GM23338 (cell line): ENCODE measurements around the gene ZNF519. TPM values are rescaled to one million over a fixed set of nuclear protein-coding genes. Genes with fewer than 3 reads are reported as not detected.

Experiments
- ATAC-seq: fragments of 200-7000 bp; cut with Tn5 transposase; 3 replicates; pipeline ENCODE4 v1.9.1; 2020
- DNase-seq: peaks from one replicate; pipeline ENCODE4 v3.0.0-alpha.2; 2015; ENCODE audit warnings: low spot score
- H2AFZ ChIP-seq: fragments of 200-600 bp; sonication (generic); 2 replicates; pipeline ENCODE4 v1.8.0; 2016; ENCODE audit warnings: antibody characterized with exemption, mild to moderate bottlenecking, moderate library complexity
- H3F3A ChIP-seq: fragments of 200-600 bp; sonication (generic); replicated peaks from 2 replicates; pipeline ENCODE4 v1.8.0; 2017; ENCODE audit warnings: antibody characterized with exemption, mixed run types, low read depth
- H3K27ac ChIP-seq: fragments of 200-600 bp; sonication (generic); 2 replicates; pipeline ENCODE4 v1.6.1; 2016; ENCODE audit warnings: low read depth
- H3K27me3 ChIP-seq: fragments of 200-600 bp; sonication (generic); 2 replicates; pipeline ENCODE4 v1.8.0; 2016; ENCODE audit warnings: mild to moderate bottlenecking, mixed run types, moderate library complexity; ENCODE audit not compliant: insufficient read depth
- H3K36me3 ChIP-seq: fragments of 200-600 bp; sonication (generic); 2 replicates; pipeline ENCODE4 v1.8.0; 2016; ENCODE audit warnings: mild to moderate bottlenecking; ENCODE audit not compliant: insufficient read depth
- H3K4me1 ChIP-seq: fragments of 200-600 bp; sonication (generic); 2 replicates; pipeline ENCODE4 v1.8.0; 2016; ENCODE audit warnings: mild to moderate bottlenecking, moderate library complexity; ENCODE audit not compliant: insufficient read depth
- H3K4me2 ChIP-seq: fragments of 200-600 bp; sonication (generic); 2 replicates; pipeline ENCODE4 v1.7.1; 2017; ENCODE audit warnings: mixed run types
- H3K4me3 ChIP-seq: fragments of 200-600 bp; sonication (generic); 2 replicates; pipeline ENCODE4 v1.6.1; 2016; ENCODE audit warnings: mixed run types
- H3K79me2 ChIP-seq: fragments of 200-600 bp; sonication (generic); replicated peaks from 2 replicates; pipeline ENCODE4 v1.8.0; 2017; ENCODE audit warnings: mild to moderate bottlenecking; ENCODE audit not compliant: insufficient read depth
- H3K9me2 ChIP-seq: fragments of 200-600 bp; sonication (generic); 2 replicates; pipeline ENCODE4 v1.8.0; 2017; ENCODE audit not compliant: insufficient read depth
- H4K20me1 ChIP-seq: fragments of 200-600 bp; sonication (generic); replicated peaks from 2 replicates; pipeline ENCODE4 v1.8.0; 2017; ENCODE audit warnings: mild to moderate bottlenecking; ENCODE audit not compliant: insufficient read depth
- H3K27ac Mint-ChIP-seq: 2 replicates; pipeline ENCODE4 v1.8.0; 2020; ENCODE audit warnings: inconsistent platforms, mild to moderate bottlenecking, moderate library complexity, mixed read lengths
- H3K27me3 Mint-ChIP-seq: 3 replicates; pipeline ENCODE4 v1.8.0; 2022; ENCODE audit warnings: low read depth, mild to moderate bottlenecking, moderate library complexity, mixed read lengths, inconsistent platforms; ENCODE audit not compliant: insufficient read depth, poor library complexity
- H3K36me3 Mint-ChIP-seq: 3 replicates; pipeline ENCODE4 v1.8.0; 2021; ENCODE audit warnings: low read depth, mild to moderate bottlenecking, inconsistent platforms, moderate library complexity, mixed read lengths
- H3K4me1 Mint-ChIP-seq: 3 replicates; pipeline ENCODE4 v1.8.0; 2020; ENCODE audit warnings: mild to moderate bottlenecking, inconsistent platforms, mixed read lengths
- H3K4me3 Mint-ChIP-seq: 3 replicates; pipeline ENCODE4 v1.8.0; 2021; ENCODE audit warnings: moderate library complexity, mild to moderate bottlenecking, inconsistent platforms, mixed read lengths
- H3K9me3 Mint-ChIP-seq: 3 replicates; pipeline ENCODE4 v1.8.0; 2020; ENCODE audit warnings: moderate library complexity, mild to moderate bottlenecking, inconsistent platforms, mixed read lengths
- CREB1 ChIP-seq: fragments of 250-450 bp; sonication (Bioruptor Pico); IDR thresholded peaks from 2 replicates; pipeline ENCODE4 v1.5.0; 2020; ENCODE audit warnings: low read depth, mild to moderate bottlenecking, moderate library complexity
- NANOG ChIP-seq: IDR thresholded peaks from 2 replicates; pipeline ENCODE4 v1.6.1; 2016; ENCODE audit warnings: antibody characterized with exemption, borderline replicate concordance
- POLR2AphosphoS5 ChIP-seq: IDR thresholded peaks from 2 replicates; pipeline ENCODE4 v1.6.1; 2016; ENCODE audit warnings: antibody characterized with exemption, low read depth
- REST ChIP-seq: IDR thresholded peaks from one replicate; pipeline ENCODE4 v1.6.1; 2018; ENCODE audit warnings: antibody characterized with exemption; ENCODE audit not compliant: unreplicated experiment
- ZNF114 ChIP-seq: fragments of 250-450 bp; sonication (Bioruptor Pico); IDR thresholded peaks from 2 replicates; pipeline ENCODE4 v1.5.0; 2020; ENCODE audit warnings: mild to moderate bottlenecking, moderate library complexity
- ZNF331 ChIP-seq: fragments of 250-450 bp; sonication (Bioruptor Pico); IDR thresholded peaks from 2 replicates; pipeline ENCODE4 v1.5.0; 2020; ENCODE audit warnings: low read depth, mild to moderate bottlenecking, moderate library complexity
- ZNF462 ChIP-seq: fragments of 250-450 bp; sonication (Bioruptor Pico); IDR thresholded peaks from 2 replicates; pipeline ENCODE4 v1.5.0; 2020; ENCODE audit warnings: mild to moderate bottlenecking, moderate library complexity
- polyA plus RNA-seq: library from polyadenylated mRNA; unstranded; fragments of >200 nt; fragmentation: Nextera tagmentation; extraction: Ambion mirVana; gene quantifications from 2 replicates; pipeline ENCODE4 v1.2.1, GENCODE V29; 2016
- total RNA-seq: library from RNA; depleted of rRNA; stranded (reverse); fragments of >200 nt; shearing (Covaris generic); gene quantifications from 2 replicates; pipeline ENCODE4 v1.2.3, GENCODE V29; 2014
- TF ChIP-seq, protein P1 (sequence below), 2 experiments: fragments of 200-600 bp in 1 of 2; sonication (generic) in 1 of 2; conservative IDR thresholded peaks; 2 replicates each; pipeline versions ENCODE4 v1.5.1 to v1.6.1; 2016 to 2017; ENCODE audit warnings: antibody characterized with exemption in 2 of 2, low read depth in 2 of 2, mild to moderate bottlenecking in 2 of 2, moderate library complexity in 1 of 2
- TF ChIP-seq, protein P2 (sequence below): IDR thresholded peaks from 2 replicates; pipeline ENCODE4 v1.6.1; 2016; ENCODE audit warnings: antibody characterized with exemption

ZNF519 gene
- total and polyA plus RNA-seq, 2 experiments from 2014 or later, result 29.4 to 54.6 TPM

GRCh38 chr18:14074187-14074586 lies 58.0 kb downstream of the ZNF519 start:
- H3K4me1 Mint-ChIP-seq, result no peaks in the 10 kb centered on the region
- H3K27me3 ChIP-seq, result no peaks in the 10 kb centered on the region
- no peaks in the 10 kb centered on the region for H3K27me3 Mint-ChIP-seq
- no peak for TF ChIP-seq NANOG
- TF ChIP-seq, protein P1, sequence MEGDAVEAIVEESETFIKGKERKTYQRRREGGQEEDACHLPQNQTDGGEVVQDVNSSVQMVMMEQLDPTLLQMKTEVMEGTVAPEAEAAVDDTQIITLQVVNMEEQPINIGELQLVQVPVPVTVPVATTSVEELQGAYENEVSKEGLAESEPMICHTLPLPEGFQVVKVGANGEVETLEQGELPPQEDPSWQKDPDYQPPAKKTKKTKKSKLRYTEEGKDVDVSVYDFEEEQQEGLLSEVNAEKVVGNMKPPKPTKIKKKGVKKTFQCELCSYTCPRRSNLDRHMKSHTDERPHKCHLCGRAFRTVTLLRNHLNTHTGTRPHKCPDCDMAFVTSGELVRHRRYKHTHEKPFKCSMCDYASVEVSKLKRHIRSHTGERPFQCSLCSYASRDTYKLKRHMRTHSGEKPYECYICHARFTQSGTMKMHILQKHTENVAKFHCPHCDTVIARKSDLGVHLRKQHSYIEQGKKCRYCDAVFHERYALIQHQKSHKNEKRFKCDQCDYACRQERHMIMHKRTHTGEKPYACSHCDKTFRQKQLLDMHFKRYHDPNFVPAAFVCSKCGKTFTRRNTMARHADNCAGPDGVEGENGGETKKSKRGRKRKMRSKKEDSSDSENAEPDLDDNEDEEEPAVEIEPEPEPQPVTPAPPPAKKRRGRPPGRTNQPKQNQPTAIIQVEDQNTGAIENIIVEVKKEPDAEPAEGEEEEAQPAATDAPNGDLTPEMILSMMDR (conservative IDR thresholded peaks at IDR 0.05; ENCODE audit: low read depth in 2 of 2), result peak; percentile 58 to 65
- peaks cover 13% of the 10 kb centered on the region; the same call in 2 of the 3 replicates for H3K9me3 Mint-ChIP-seq
- H2AFZ ChIP-seq, result no peak overlapping the region
- no peaks in the 10 kb centered on the region for H3F3A ChIP-seq
- peaks cover 4% of the 10 kb centered on the region; the same call in 1 of the 2 replicates for H3K36me3 ChIP-seq
- peaks cover 31% of the 10 kb centered on the region for H3K36me3 Mint-ChIP-seq
- H3K4me2 ChIP-seq, result no peak overlapping the region
- no peak overlapping the region for H3K4me3 ChIP-seq
- H3K79me2 ChIP-seq, result no peaks in the 10 kb centered on the region
- no peaks in the 10 kb centered on the region for H4K20me1 ChIP-seq
- H3K27ac ChIP-seq, result no peak overlapping the region
- H3K9me2 ChIP-seq, result no peaks in the 10 kb centered on the region; the same call in 1 of the 2 replicates
- peak; percentile 96 for ATAC-seq
- H3K27ac Mint-ChIP-seq, result no peak overlapping the region
- no peaks in the 10 kb centered on the region for H3K4me1 ChIP-seq
- peak; percentile 74 for DNase-seq
- no peak overlapping the region for H3K4me3 Mint-ChIP-seq

- Histone ChIP-seq H4K20me1 (no peaks in the 10 kb centered on the region), H3F3A (no peaks in the 10 kb centered on the region), H3K9me2 (no peaks in the 10 kb centered on the region), H3K4me1 (no peaks in the 10 kb centered on the region), H3K36me3 (no peaks in the 10 kb centered on the region), H3K79me2 (no peaks in the 10 kb centered on the region), H2AFZ (no peak overlapping the region), H3K27me3 (no peaks in the 10 kb centered on the region), H3K27ac (no peak overlapping the region), H3K4me3 (no peak overlapping the region), H3K4me2 (no peak overlapping the region)
- Mint-ChIP-seq H3K27ac (peak overlapping the region; percentile 19; the same call in 1 of the 2 replicates), H3K4me3 (no peak overlapping the region), H3K27me3 (no peaks in the 10 kb centered on the region), H3K9me3 (peaks cover 28% of the 10 kb centered on the region), H3K36me3 (peaks cover 27% of the 10 kb centered on the region), H3K4me1 (no peaks in the 10 kb centered on the region)
- ATAC-seq (no peak), DNase-seq (no peak)
- TF ChIP-seq CREB1 (CRISPR knock-in tag), result no peak
- no peak for TF ChIP-seq ZNF114 (CRISPR knock-in tag)
- TF ChIP-seq, protein P2, sequence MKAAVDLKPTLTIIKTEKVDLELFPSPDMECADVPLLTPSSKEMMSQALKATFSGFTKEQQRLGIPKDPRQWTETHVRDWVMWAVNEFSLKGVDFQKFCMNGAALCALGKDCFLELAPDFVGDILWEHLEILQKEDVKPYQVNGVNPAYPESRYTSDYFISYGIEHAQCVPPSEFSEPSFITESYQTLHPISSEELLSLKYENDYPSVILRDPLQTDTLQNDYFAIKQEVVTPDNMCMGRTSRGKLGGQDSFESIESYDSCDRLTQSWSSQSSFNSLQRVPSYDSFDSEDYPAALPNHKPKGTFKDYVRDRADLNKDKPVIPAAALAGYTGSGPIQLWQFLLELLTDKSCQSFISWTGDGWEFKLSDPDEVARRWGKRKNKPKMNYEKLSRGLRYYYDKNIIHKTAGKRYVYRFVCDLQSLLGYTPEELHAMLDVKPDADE, result no peak
- no peak for TF ChIP-seq ZNF331 (CRISPR knock-in tag)
- no peak for TF ChIP-seq POLR2AphosphoS5
- no peak for TF ChIP-seq ZNF462 (CRISPR knock-in tag)
- TF ChIP-seq REST, result no peak
These were observed 78.6 kb downstream of the ZNF519 start for GRCh38 chr18:14053661-14054060.
